DOHH2 (cell line): Measurements from ENCODE around the gene ZNF738.
"Not testable (repeated sequence)": the region's sequence is repeated elsewhere in the genome, so short reads cannot be mapped to it uniquely, and the experiment has no call there.

Experiments used
- H3F3A ChIP-seq: fragments of 200-600 bp; sonication (generic), shearing (Covaris generic); 2 replicates; pipeline ENCODE4 v1.6.0; 2016; ENCODE audit warnings: antibody characterized with exemption, mild to moderate bottlenecking; ENCODE audit not compliant: control insufficient read depth, insufficient read depth
- H3K27ac ChIP-seq: fragments of 200-600 bp; sonication (generic); 2 replicates; pipeline ENCODE4 v1.5.1; 2014; ENCODE audit warnings: low read depth, mild to moderate bottlenecking, low read length, moderate library complexity
- H3K27me3 ChIP-seq: fragments of 200-600 bp; sonication (generic); 2 replicates; pipeline ENCODE4 v1.6.1; 2014; ENCODE audit warnings: mild to moderate bottlenecking, low read length, mixed read lengths; ENCODE audit not compliant: control insufficient read depth
- H3K36me3 ChIP-seq: fragments of 200-600 bp; sonication (generic); 2 replicates; pipeline ENCODE4 v1.6.1; 2014; ENCODE audit warnings: mild to moderate bottlenecking, low read length, moderate library complexity, mixed read lengths; ENCODE audit not compliant: control insufficient read depth
- H3K4me1 ChIP-seq: fragments of 200-600 bp; sonication (generic); 2 replicates; pipeline ENCODE4 v1.6.1; 2014; ENCODE audit warnings: mild to moderate bottlenecking, low read length, mixed read lengths; ENCODE audit not compliant: control insufficient read depth
- H3K4me2 ChIP-seq: fragments of 200-600 bp; sonication (generic); 2 replicates; pipeline ENCODE4 v1.6.0; 2014; ENCODE audit warnings: mild to moderate bottlenecking, low read length, moderate library complexity
- H3K4me3 ChIP-seq: fragments of 200-600 bp; sonication (generic); 2 replicates; pipeline ENCODE4 v1.5.1; 2014; ENCODE audit warnings: mild to moderate bottlenecking, low read length, mixed read lengths
- H3K79me2 ChIP-seq: fragments of 200-600 bp; sonication (generic); 2 replicates; pipeline ENCODE4 v1.6.1; 2014; ENCODE audit warnings: mild to moderate bottlenecking, low read length, mixed read lengths; ENCODE audit not compliant: control insufficient read depth
- H3K9me2 ChIP-seq: fragments of 200-600 bp; sonication (generic); replicated peaks from 2 replicates; pipeline ENCODE4 v1.6.1; 2014; ENCODE audit warnings: mild to moderate bottlenecking, low read length, mixed read lengths; ENCODE audit not compliant: control insufficient read depth
- H3K9me3 ChIP-seq: fragments of 200-600 bp; sonication (generic); 2 replicates; pipeline ENCODE4 v1.6.1; 2014; ENCODE audit warnings: antibody characterized with exemption, low read length, mixed read lengths; ENCODE audit not compliant: control insufficient read depth, insufficient read depth
- H4K20me1 ChIP-seq: fragments of 200-600 bp; sonication (generic); 2 replicates; pipeline ENCODE4 v1.6.0; 2014; ENCODE audit warnings: low read depth, mild to moderate bottlenecking, antibody characterized with exemption, low read length, moderate library complexity; ENCODE audit not compliant: control insufficient read depth, insufficient read depth
- CTCF ChIP-seq: fragments of 200-600 bp; sonication (generic); IDR thresholded peaks from one replicate; pipeline ENCODE4 v1.5.1; 2014; ENCODE audit warnings: antibody characterized with exemption, mild to moderate bottlenecking, low read depth, low read length; ENCODE audit not compliant: poor library complexity, severe bottlenecking
- EZH2phosphoT487 ChIP-seq: fragments of 200-600 bp; sonication (generic); IDR thresholded peaks from 2 replicates; pipeline ENCODE4 v1.6.1; 2017; ENCODE audit warnings: borderline replicate concordance, mild to moderate bottlenecking, antibody characterized with exemption, low read length, moderate library complexity, mixed read lengths

ZNF738 gene

DNA sequence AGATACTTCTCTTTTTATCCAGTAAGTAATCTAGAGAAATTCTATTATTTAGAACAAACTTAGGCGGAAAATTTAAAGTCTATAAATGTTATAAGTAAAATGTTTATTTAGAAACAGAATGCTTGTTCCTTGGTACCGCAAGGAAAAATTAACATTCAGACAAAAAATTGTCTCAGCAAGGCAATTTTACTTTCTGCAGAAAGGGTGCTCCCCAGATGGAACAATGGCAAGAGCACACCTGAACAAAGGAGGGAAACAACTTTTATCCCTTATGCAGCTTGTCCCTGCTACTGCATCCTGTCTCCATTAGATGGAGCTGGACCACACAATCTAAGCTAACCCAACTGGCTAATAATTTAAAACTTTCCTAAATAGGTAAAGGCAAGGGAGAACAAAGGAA lies 23.1 kb upstream of the ZNF738 start:
- Histone ChIP-seq H3K4me3 (no peak overlapping the region), H3K4me1 (no peaks in the 10 kb centered on the region), H3K36me3 (no peaks in the 10 kb centered on the region), H3K9me3 (peaks cover 34% of the 10 kb centered on the region), H3K4me2 (no peak overlapping the region), H3F3A (no peaks in the 10 kb centered on the region), H4K20me1 (no peaks in the 10 kb centered on the region), H3K79me2 (no peaks in the 10 kb centered on the region), H3K9me2 (no peaks in the 10 kb centered on the region), H3K27me3 (no peaks in the 10 kb centered on the region), H3K27ac (no peak overlapping the region)
- TF ChIP-seq CTCF = peak; percentile 16
- no peak for TF ChIP-seq EZH2phosphoT487

DNA sequence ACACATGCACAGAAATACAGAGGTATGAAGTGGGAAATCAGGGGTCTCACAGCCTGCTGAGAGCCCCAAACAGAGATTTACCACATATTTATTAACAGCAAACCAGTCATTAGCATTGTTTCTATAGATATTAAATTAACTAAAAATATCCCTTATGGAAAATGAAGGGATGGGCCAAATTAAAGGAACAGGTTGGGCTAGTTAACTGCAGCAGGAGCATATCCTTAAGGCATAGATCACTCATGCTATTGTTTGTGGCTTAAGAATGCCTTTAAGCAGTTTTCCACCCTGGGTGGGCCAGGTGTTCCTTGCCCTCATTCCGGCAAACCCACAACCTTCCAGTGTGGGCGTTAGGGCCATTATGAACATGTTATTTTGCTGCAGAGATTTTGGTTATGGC lies 14.0 kb upstream of the ZNF738 start:
- H3K36me3 ChIP-seq, H3K9me3 ChIP-seq, H3K4me3 ChIP-seq, H3K27me3 ChIP-seq, H3K9me2 ChIP-seq, H3K4me2 ChIP-seq, H4K20me1 ChIP-seq, H3F3A ChIP-seq, H3K4me1 ChIP-seq, H3K27ac ChIP-seq, H3K79me2 ChIP-seq: not testable (repeated sequence)

GRCh38 chr19:21352830-21353229 lies 6.0 kb upstream of the ZNF738 start:
- Histone ChIP-seq H3K79me2 (no peaks in the 10 kb centered on the region), H3K4me3 (no peak overlapping the region), H3K27me3 (no peaks in the 10 kb centered on the region), H3K36me3 (no peaks in the 10 kb centered on the region), H3K27ac (no peak overlapping the region), H3K9me2 (no peaks in the 10 kb centered on the region), H4K20me1 (no peaks in the 10 kb centered on the region), H3F3A (no peaks in the 10 kb centered on the region), H3K9me3 (peaks cover 4% of the 10 kb centered on the region), H3K4me1 (no peaks in the 10 kb centered on the region), H3K4me2 (no peak overlapping the region)
- TF ChIP-seq EZH2phosphoT487 (no peak), CTCF (no peak)

GRCh38 chr19:21362291-21362690 lies 3.5 kb downstream of the ZNF738 start:
- TF ChIP-seq CTCF (no peak), EZH2phosphoT487 (no peak)
- Histone ChIP-seq H3K79me2 (peaks cover 48% of the 10 kb centered on the region), H3K36me3 (peaks cover 72% of the 10 kb centered on the region)

More at GRCh38 chr19:21362291-21362690, 3.5 kb downstream of the ZNF738 start:
- H3K4me2 ChIP-seq = no peak overlapping the region
- no peaks in the 10 kb centered on the region for H3K9me2 ChIP-seq
- no peaks in the 10 kb centered on the region for H3F3A ChIP-seq
- H3K27me3 ChIP-seq = no peaks in the 10 kb centered on the region
- H4K20me1 ChIP-seq = no peaks in the 10 kb centered on the region
- peaks cover 15% of the 10 kb centered on the region for H3K9me3 ChIP-seq
- H3K4me3 ChIP-seq = no peak overlapping the region
- peaks cover 12% of the 10 kb centered on the region for H3K4me1 ChIP-seq
- H3K27ac ChIP-seq = no peak overlapping the region
